Measurements from ENCODE around the gene ATP8A1. TPM values are rescaled to one million over a fixed set of nuclear protein-coding genes. Genes with fewer than 3 reads are reported as not detected.

ATP8A1 gene
- total and polyA plus RNA-seq, 4 donors: 0.65 to 15.9 (median 5.9) TPM

DNA sequence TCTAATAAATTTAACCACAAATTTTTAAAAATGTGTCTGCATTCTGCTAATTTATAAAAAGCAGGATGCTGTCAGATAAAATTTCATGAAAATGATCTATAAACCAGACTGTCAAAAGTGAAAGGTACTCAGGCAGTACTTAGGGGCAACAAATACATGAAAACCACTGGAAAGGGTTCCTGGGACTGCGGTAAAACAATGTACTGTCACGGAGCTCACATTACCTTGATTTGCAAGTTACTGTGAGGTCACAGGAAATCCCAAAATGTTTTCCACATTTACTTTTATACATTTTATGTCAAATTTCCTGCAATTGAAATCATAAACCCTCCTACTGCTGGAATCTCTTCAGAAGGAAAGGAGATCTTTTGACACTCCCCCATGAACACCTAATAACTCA is 214.3 kb downstream of the ATP8A1 start:
- H3K4me3 ChIP-seq (ENCODE audit: low read depth in 1 of 3, low read length in 3 of 3): no peak overlapping the region
- no peak overlapping the region for H3K9ac ChIP-seq (ENCODE audit: low read depth in 1 of 2, low read length in 2 of 2)
- no peak overlapping the region for H3K27ac ChIP-seq (ENCODE audit: low read depth in 1 of 2, low read length in 2 of 2)
- no peaks in the 10 kb centered on the region for H3K27me3 ChIP-seq (ENCODE audit: control insufficient read depth in 4 of 4, insufficient read depth in 4 of 4, low read length in 3 of 4)
- no peak for DNase-seq (ENCODE audit: low spot score)
- 92% methylated on average over 2 of the region's 2 CpGs for WGBS
- H3K4me1 ChIP-seq (ENCODE audit: control insufficient read depth in 4 of 4, insufficient read depth in 4 of 4, low read length in 3 of 4): no peaks in the 10 kb centered on the region
- no peaks in the 10 kb centered on the region for H3K9me3 ChIP-seq (ENCODE audit: control insufficient read depth in 4 of 4, low read length in 3 of 4)
- H3K36me3 ChIP-seq (ENCODE audit: control insufficient read depth in 4 of 4, insufficient read depth in 3 of 4, low read depth in 1 of 4, low read length in 3 of 4): no peaks in the 10 kb centered on the region
- TF ChIP-seq RXRA (IDR thresholded peaks at IDR 0.05) (no peak), JUND (IDR thresholded peaks at IDR 0.05) (no peak), SP1 (IDR thresholded peaks at IDR 0.05) (no peak), HNF4A (conservative IDR thresholded peaks at IDR 0.05) (no peak), FOXA2 (IDR thresholded peaks at IDR 0.05) (no peak), RAD21 (IDR thresholded peaks at IDR 0.05) (no peak), HNF4G (IDR thresholded peaks at IDR 0.05) (no peak), FOXA1 (IDR thresholded peaks at IDR 0.05) (no peak), EGR1 (IDR thresholded peaks at IDR 0.05; ENCODE audit: low read depth in 2 of 2) (no peak), TAF1 (conservative IDR thresholded peaks at IDR 0.05) (no peak), NR2F2 (IDR thresholded peaks at IDR 0.05) (no peak), GABPA (IDR thresholded peaks at IDR 0.05 in 1 of 2, conservative IDR thresholded peaks at IDR 0.05 in 1 of 2) (no peak)
- TF ChIP-seq, protein P1, sequence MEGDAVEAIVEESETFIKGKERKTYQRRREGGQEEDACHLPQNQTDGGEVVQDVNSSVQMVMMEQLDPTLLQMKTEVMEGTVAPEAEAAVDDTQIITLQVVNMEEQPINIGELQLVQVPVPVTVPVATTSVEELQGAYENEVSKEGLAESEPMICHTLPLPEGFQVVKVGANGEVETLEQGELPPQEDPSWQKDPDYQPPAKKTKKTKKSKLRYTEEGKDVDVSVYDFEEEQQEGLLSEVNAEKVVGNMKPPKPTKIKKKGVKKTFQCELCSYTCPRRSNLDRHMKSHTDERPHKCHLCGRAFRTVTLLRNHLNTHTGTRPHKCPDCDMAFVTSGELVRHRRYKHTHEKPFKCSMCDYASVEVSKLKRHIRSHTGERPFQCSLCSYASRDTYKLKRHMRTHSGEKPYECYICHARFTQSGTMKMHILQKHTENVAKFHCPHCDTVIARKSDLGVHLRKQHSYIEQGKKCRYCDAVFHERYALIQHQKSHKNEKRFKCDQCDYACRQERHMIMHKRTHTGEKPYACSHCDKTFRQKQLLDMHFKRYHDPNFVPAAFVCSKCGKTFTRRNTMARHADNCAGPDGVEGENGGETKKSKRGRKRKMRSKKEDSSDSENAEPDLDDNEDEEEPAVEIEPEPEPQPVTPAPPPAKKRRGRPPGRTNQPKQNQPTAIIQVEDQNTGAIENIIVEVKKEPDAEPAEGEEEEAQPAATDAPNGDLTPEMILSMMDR (IDR thresholded peaks at IDR 0.05; ENCODE audit: low read depth, low read length, missing input control): no peak
- TF ChIP-seq, protein P2, sequence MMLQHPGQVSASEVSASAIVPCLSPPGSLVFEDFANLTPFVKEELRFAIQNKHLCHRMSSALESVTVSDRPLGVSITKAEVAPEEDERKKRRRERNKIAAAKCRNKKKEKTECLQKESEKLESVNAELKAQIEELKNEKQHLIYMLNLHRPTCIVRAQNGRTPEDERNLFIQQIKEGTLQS (IDR thresholded peaks at IDR 0.05): no peak
- TF ChIP-seq, protein P3, sequence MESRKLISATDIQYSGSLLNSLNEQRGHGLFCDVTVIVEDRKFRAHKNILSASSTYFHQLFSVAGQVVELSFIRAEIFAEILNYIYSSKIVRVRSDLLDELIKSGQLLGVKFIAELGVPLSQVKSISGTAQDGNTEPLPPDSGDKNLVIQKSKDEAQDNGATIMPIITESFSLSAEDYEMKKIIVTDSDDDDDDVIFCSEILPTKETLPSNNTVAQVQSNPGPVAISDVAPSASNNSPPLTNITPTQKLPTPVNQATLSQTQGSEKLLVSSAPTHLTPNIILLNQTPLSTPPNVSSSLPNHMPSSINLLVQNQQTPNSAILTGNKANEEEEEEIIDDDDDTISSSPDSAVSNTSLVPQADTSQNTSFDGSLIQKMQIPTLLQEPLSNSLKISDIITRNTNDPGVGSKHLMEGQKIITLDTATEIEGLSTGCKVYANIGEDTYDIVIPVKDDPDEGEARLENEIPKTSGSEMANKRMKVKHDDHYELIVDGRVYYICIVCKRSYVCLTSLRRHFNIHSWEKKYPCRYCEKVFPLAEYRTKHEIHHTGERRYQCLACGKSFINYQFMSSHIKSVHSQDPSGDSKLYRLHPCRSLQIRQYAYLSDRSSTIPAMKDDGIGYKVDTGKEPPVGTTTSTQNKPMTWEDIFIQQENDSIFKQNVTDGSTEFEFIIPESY (IDR thresholded peaks at IDR 0.05): no peak
- TF ChIP-seq, protein P4, sequence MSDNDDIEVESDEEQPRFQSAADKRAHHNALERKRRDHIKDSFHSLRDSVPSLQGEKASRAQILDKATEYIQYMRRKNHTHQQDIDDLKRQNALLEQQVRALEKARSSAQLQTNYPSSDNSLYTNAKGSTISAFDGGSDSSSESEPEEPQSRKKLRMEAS (IDR thresholded peaks at IDR 0.05): no peak

DNA sequence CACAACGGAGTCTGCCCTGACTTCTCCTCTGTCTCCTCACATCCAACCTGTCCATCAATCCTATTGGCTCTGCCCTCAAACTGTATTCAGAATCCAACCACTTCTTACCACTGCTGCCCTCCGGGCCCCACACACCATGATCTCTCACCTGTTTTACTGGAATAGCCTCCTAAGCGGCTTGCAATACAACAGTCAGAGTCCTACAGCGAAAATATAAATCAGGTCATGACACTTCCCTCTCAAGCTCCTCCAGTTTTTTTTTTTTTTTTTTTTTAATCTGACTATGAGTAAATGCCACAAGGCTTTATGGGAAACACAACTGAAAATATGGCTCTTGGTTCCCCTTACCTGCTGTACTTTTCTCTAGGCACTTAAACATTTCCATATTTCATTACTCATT is 216.8 kb downstream of the ATP8A1 start:
- Histone ChIP-seq H3K4me3 (ENCODE audit: low read depth in 1 of 3, low read length in 3 of 3) (no peak overlapping the region), H3K9ac (ENCODE audit: low read depth in 1 of 2, low read length in 2 of 2) (no peak overlapping the region), H3K4me1 (ENCODE audit: control insufficient read depth in 4 of 4, insufficient read depth in 4 of 4, low read length in 3 of 4) (no peaks in the 10 kb centered on the region), H3K27ac (ENCODE audit: low read depth in 1 of 2, low read length in 2 of 2) (no peak overlapping the region), H3K36me3 (ENCODE audit: control insufficient read depth in 4 of 4, insufficient read depth in 3 of 4, low read depth in 1 of 4, low read length in 3 of 4) (no peaks in the 10 kb centered on the region), H3K27me3 (ENCODE audit: control insufficient read depth in 4 of 4, insufficient read depth in 4 of 4, low read length in 3 of 4) (no peaks in the 10 kb centered on the region), H3K9me3 (ENCODE audit: control insufficient read depth in 4 of 4, low read length in 3 of 4) (no peaks in the 10 kb centered on the region)
- TF ChIP-seq, protein P3 (IDR thresholded peaks at IDR 0.05): no peak
- 97% methylated on average over 4 of the region's 4 CpGs for WGBS
- no peak for DNase-seq (ENCODE audit: low spot score)
